HCT116 (cell line): Measurements from ENCODE around the gene SUSD6. TPM values are rescaled to one million over a fixed set of nuclear protein-coding genes. Genes with fewer than 3 reads are reported as not detected.

Experiments used
- ATAC-seq: fragments of 200-7000 bp; cut with Tn5 transposase; 2 replicates; pipeline ENCODE4 v1.9.1; 2020; ENCODE audit warnings: mild to moderate bottlenecking, moderate library complexity
- BruUV-seq: library from RNA; stranded (reverse); fragments of 400-500 nt; replicated peaks from 2 replicates; lab custom pipeline; 2021; lab: Mats Ljungman, UMichigan
- CTCF ChIA-PET: fragments of 300-600 bp; sonication (Branson Sonifier 250); formaldehyde crosslinking; loops from one replicate; lab custom pipeline; 2021; ENCODE audit warnings: antibody characterized with exemption; lab: Charles Lee
- POLR2A ChIA-PET: fragments of 300-600, 350-600 bp; sonication (Branson Sonifier 250); formaldehyde crosslinking; loops from one replicate; lab custom pipeline; 2021; ENCODE audit warnings: antibody characterized with exemption; lab: Charles Lee
- RAD21 ChIA-PET, 2 experiments: fragments of 300-600 bp; sonication (Branson Sonifier 250); formaldehyde crosslinking; loops; one replicate each; lab custom pipeline; 2023; ENCODE audit warnings: low total read pairs in 2 of 2; ENCODE audit not compliant: uncharacterized antibody in 2 of 2, unreplicated experiment in 2 of 2, low non-redundant PET in 1 of 2; lab: Charles Lee
- DNase-seq: peaks from one replicate; pipeline ENCODE4 v3.0.0-alpha.2; 2010; ENCODE audit warnings: low read depth, low spot score
- H2AFZ ChIP-seq: fragments of 200-600 bp; shearing (Covaris generic), sonication (generic); 2 replicates; pipeline ENCODE4 v1.6.1; 2017; ENCODE audit warnings: low read depth, mixed run types, mixed read lengths, antibody characterized with exemption, low read length; ENCODE audit not compliant: poor library complexity, severe bottlenecking
- H3K27ac ChIP-seq: 2 replicates; pipeline ENCODE4 v1.5.1; 2012; ENCODE audit warnings: low read depth, low read length
- H3K27me3 ChIP-seq: fragments of 200-600 bp; sonication (generic); 2 replicates; pipeline ENCODE4 v1.6.1; 2016; ENCODE audit warnings: mixed run types, low read length, mixed read lengths; ENCODE audit not compliant: insufficient read depth
- H3K36me3 ChIP-seq, 2 experiments: fragments of 200-500 bp in 1 of 2; fragments of 200-600 bp in 1 of 2; sonication (Bioruptor generic) in 1 of 2; sonication (generic) in 1 of 2; 2 replicates each; pipeline versions ENCODE4 v1.5.1 to v1.6.1; 2014 to 2016; ENCODE audit warnings: low read length in 2 of 2, inconsistent platforms in 1 of 2, mixed read lengths in 1 of 2, mixed run types in 1 of 2; ENCODE audit not compliant: insufficient read depth in 2 of 2, control insufficient read depth in 1 of 2
- H3K4me1 ChIP-seq, 2 experiments: fragments of 200-600 bp in 1 of 2; sonication (generic) in 1 of 2; 2 replicates each; pipeline versions ENCODE4 v1.5.1 to v1.6.1; 2012 to 2017; ENCODE audit warnings: low read length in 2 of 2, inconsistent platforms in 1 of 2, mild to moderate bottlenecking in 1 of 2, mixed read lengths in 1 of 2, mixed run types in 1 of 2, moderate library complexity in 1 of 2; ENCODE audit not compliant: insufficient read depth in 2 of 2, control insufficient read depth in 1 of 2
- H3K4me2 ChIP-seq: fragments of 200-600 bp; sonication (generic); 2 replicates; pipeline ENCODE4 v1.6.1; 2017; ENCODE audit warnings: mixed run types, low read length, mixed read lengths
- H3K4me3 ChIP-seq, 2 experiments: fragments of 200-600 bp in 1 of 2; sonication (generic) in 1 of 2; replicated peaks in 1 of 2; 2 replicates each; pipeline ENCODE4 v1.5.1; 2011 to 2016; ENCODE audit warnings: low read length in 2 of 2, control low read depth in 1 of 2, low read depth in 1 of 2, mild to moderate bottlenecking in 1 of 2, mixed read lengths in 1 of 2, mixed run types in 1 of 2
- H3K79me2 ChIP-seq: fragments of 200-600 bp; sonication (generic); 2 replicates; pipeline ENCODE4 v1.6.1; 2017; ENCODE audit warnings: mild to moderate bottlenecking, mixed run types, low read length, moderate library complexity, mixed read lengths; ENCODE audit not compliant: insufficient read depth
- H3K9ac ChIP-seq: fragments of 200-600 bp; sonication (generic); 2 replicates; pipeline ENCODE4 v1.6.1; 2016; ENCODE audit warnings: low read length, mixed read lengths
- H3K9me2 ChIP-seq: fragments of 200-600 bp; sonication (generic), shearing (Covaris generic); 2 replicates; pipeline ENCODE4 v1.6.1; 2017; ENCODE audit warnings: mixed run types, mild to moderate bottlenecking, moderate library complexity; ENCODE audit not compliant: insufficient read depth
- H3K9me3 ChIP-seq, 2 experiments: fragments of 200-500 bp in 1 of 2; fragments of 200-600 bp in 1 of 2; sonication (Bioruptor generic) in 1 of 2; sonication (generic) in 1 of 2; 2 replicates each; pipeline ENCODE4 v1.6.1; 2014 to 2017; ENCODE audit warnings: low read length in 2 of 2, mixed read lengths in 2 of 2, inconsistent platforms in 1 of 2, low read depth in 1 of 2, mild to moderate bottlenecking in 1 of 2, mixed run types in 1 of 2, moderate library complexity in 1 of 2; ENCODE audit not compliant: control insufficient read depth in 1 of 2, insufficient read depth in 1 of 2
- H4K20me1 ChIP-seq: fragments of 200-600 bp; sonication (generic), shearing (Covaris generic); 2 replicates; pipeline ENCODE4 v1.6.1; 2017; ENCODE audit warnings: mixed run types, mild to moderate bottlenecking, moderate library complexity; ENCODE audit not compliant: insufficient read depth
- CBX3 ChIP-seq: IDR thresholded peaks from 2 replicates; pipeline ENCODE4 v1.6.1; 2012; ENCODE audit warnings: low read depth
- CEBPB ChIP-seq: IDR thresholded peaks from 2 replicates; pipeline ENCODE4 v1.6.1; 2012; ENCODE audit warnings: low read depth
- EGR1 ChIP-seq: IDR thresholded peaks from 2 replicates; pipeline ENCODE4 v1.6.1; 2012; ENCODE audit warnings: low read depth
- ELF1 ChIP-seq: IDR thresholded peaks from 2 replicates; pipeline ENCODE4 v1.6.1; 2012; ENCODE audit warnings: low read depth, borderline replicate concordance
- EZH2 ChIP-seq: fragments of 200-600 bp; sonication (generic); IDR thresholded peaks from 2 replicates; pipeline ENCODE4 v1.6.1; 2017; ENCODE audit warnings: antibody characterized with exemption, mixed run types
- FOSL1 ChIP-seq: IDR thresholded peaks from 2 replicates; pipeline ENCODE4 v1.6.1; 2012; ENCODE audit warnings: low read depth
- JUND ChIP-seq: IDR thresholded peaks from 2 replicates; pipeline ENCODE4 v1.6.1; 2012
- MAX ChIP-seq: IDR thresholded peaks from 2 replicates; pipeline ENCODE4 v1.6.1; 2012
- RAD21 ChIP-seq: IDR thresholded peaks from 2 replicates; pipeline ENCODE4 v1.6.1; 2012; ENCODE audit warnings: low read depth, mild to moderate bottlenecking
- SRF ChIP-seq: IDR thresholded peaks from 2 replicates; pipeline ENCODE4 v1.6.1; 2012; ENCODE audit warnings: low read depth
- YY1 ChIP-seq: IDR thresholded peaks from 2 replicates; pipeline ENCODE4 v1.6.1; 2011; ENCODE audit warnings: low read length, low read depth, moderate library complexity, mild to moderate bottlenecking; ENCODE audit not compliant: insufficient replicate concordance; ENCODE audit errors: extremely low read depth
- ZFX ChIP-seq: fragments of 450-650 bp; IDR thresholded peaks from 2 replicates; pipeline ENCODE4 v1.6.1; 2017
- intact Hi-C: fragments of 100-400 bp; cut with micrococcal nuclease; formaldehyde crosslinking; loops from 2 replicates; pipeline ENCODE4 v1.10.0; 2022
- total RNA-seq: library from RNA; stranded (reverse); gene quantifications from one replicate; pipeline ENCODE4 v1.2.1, GENCODE V29; 2021; ENCODE audit not compliant: unreplicated experiment
- TF ChIP-seq, protein P1 (sequence below), 3 experiments: fragments of 200-600 bp in 1 of 3; sonication (generic) in 1 of 3; IDR thresholded peaks in 2 of 3; conservative IDR thresholded peaks in 1 of 3; 2 replicates each; pipeline ENCODE4 v1.5.1; 2012 to 2017; ENCODE audit warnings: low read depth in 2 of 3, low read length in 2 of 3, antibody characterized with exemption in 1 of 3, borderline replicate concordance in 1 of 3, control low read depth in 1 of 3, mild to moderate bottlenecking in 1 of 3, mixed read lengths in 1 of 3, mixed run types in 1 of 3, moderate library complexity in 1 of 3; ENCODE audit not compliant: insufficient read depth in 1 of 3
- TF ChIP-seq, protein P2 (sequence below): IDR thresholded peaks from 2 replicates; pipeline ENCODE4 v1.6.1; 2012; ENCODE audit warnings: low read depth

Gene SUSD6
- total RNA-seq, 1 experiment from 2014 or later, result 6.4 TPM

- TF ChIP-seq, protein P1, sequence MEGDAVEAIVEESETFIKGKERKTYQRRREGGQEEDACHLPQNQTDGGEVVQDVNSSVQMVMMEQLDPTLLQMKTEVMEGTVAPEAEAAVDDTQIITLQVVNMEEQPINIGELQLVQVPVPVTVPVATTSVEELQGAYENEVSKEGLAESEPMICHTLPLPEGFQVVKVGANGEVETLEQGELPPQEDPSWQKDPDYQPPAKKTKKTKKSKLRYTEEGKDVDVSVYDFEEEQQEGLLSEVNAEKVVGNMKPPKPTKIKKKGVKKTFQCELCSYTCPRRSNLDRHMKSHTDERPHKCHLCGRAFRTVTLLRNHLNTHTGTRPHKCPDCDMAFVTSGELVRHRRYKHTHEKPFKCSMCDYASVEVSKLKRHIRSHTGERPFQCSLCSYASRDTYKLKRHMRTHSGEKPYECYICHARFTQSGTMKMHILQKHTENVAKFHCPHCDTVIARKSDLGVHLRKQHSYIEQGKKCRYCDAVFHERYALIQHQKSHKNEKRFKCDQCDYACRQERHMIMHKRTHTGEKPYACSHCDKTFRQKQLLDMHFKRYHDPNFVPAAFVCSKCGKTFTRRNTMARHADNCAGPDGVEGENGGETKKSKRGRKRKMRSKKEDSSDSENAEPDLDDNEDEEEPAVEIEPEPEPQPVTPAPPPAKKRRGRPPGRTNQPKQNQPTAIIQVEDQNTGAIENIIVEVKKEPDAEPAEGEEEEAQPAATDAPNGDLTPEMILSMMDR (IDR thresholded peaks at IDR 0.05 in 2 of 3, conservative IDR thresholded peaks at IDR 0.05 in 1 of 3; ENCODE audit: borderline replicate concordance in 1 of 3, insufficient read depth in 1 of 3, low read depth in 2 of 3, low read length in 2 of 3), result no peak
- no peak for TF ChIP-seq EGR1
- TF ChIP-seq, all 23 proteins: peak for 0
Measured at GRCh38 chr14:69671365-69672030, 60.1 kb downstream of the SUSD6 start (continued).

GRCh38 chr14:69672356-69672755 is 61.0 kb downstream of the SUSD6 start:
- no peaks in the 10 kb centered on the region for H3K27me3 ChIP-seq
- no peaks in the 10 kb centered on the region for H3K4me1 ChIP-seq
- no peaks in the 10 kb centered on the region for H4K20me1 ChIP-seq
- H3K4me2 ChIP-seq, result no peak overlapping the region
- H3K36me3 ChIP-seq, result no peaks in the 10 kb centered on the region
- CTCF ChIA-PET, result no interaction called here
- no peaks in the 10 kb centered on the region for H3K9me2 ChIP-seq
- no peak for DNase-seq
- H2AFZ ChIP-seq, result no peak overlapping the region
- TF ChIP-seq JUND, result no peak
- TF ChIP-seq ZFX, result no peak
- no peak for TF ChIP-seq SRF
- no peak for TF ChIP-seq FOSL1
- TF ChIP-seq, all 23 proteins: peak for 0
- BruUV-seq, result no TSS peak
- Histone ChIP-seq H3K9ac (no peak overlapping the region), H3K27ac (no peak overlapping the region), H3K9me3 (no peaks in the 10 kb centered on the region), H3K4me3 (no peak overlapping the region), H3K79me2 (no peaks in the 10 kb centered on the region)
- intact Hi-C loops, result no loop called here
- ChIA-PET POLR2A (no interaction called here), RAD21 (no interaction called here)
- no peak for ATAC-seq

DNA sequence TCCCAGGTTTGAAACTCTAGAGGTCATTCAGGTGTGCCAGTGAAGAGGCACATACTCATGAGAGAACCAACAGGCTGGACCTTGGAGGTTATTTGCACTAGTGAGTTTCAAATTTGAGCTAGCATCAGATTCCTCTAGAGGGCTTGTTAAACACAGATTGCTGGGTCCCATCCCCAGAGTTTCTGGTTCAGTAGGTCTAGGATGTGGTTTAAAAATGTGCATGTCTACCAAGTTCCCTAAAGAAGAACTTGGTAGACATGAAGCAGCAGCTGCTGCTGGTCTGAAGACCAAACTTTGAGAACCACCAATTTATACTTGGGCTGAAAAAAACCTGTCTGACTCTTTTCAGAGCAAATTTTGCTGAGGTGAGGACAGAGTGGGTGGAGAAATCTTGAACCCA is 61.7 kb downstream of the SUSD6 start:
- H3K36me3 ChIP-seq, result no peaks in the 10 kb centered on the region
- H3K9ac ChIP-seq, result no peak overlapping the region
- H3K9me2 ChIP-seq, result no peaks in the 10 kb centered on the region
- POLR2A ChIA-PET, result no interaction called here
- RAD21 ChIA-PET, result no interaction called here
- no peaks in the 10 kb centered on the region for H3K79me2 ChIP-seq
- intact Hi-C loops, result no loop called here
- CTCF ChIA-PET, result no interaction called here
- no peak overlapping the region for H3K4me2 ChIP-seq
- no peak for DNase-seq
- H3K4me1 ChIP-seq, result no peaks in the 10 kb centered on the region
- no peak overlapping the region for H2AFZ ChIP-seq
- no peaks in the 10 kb centered on the region for H3K9me3 ChIP-seq
- H3K27ac ChIP-seq, result no peak overlapping the region
- no peak overlapping the region for H3K4me3 ChIP-seq
- no peaks in the 10 kb centered on the region for H3K27me3 ChIP-seq
- no peaks in the 10 kb centered on the region for H4K20me1 ChIP-seq
- no TSS peak for BruUV-seq
- no peak for ATAC-seq
- no peak for TF ChIP-seq ELF1
- no peak for TF ChIP-seq EGR1
- no peak for TF ChIP-seq CBX3
- TF ChIP-seq, protein P2, sequence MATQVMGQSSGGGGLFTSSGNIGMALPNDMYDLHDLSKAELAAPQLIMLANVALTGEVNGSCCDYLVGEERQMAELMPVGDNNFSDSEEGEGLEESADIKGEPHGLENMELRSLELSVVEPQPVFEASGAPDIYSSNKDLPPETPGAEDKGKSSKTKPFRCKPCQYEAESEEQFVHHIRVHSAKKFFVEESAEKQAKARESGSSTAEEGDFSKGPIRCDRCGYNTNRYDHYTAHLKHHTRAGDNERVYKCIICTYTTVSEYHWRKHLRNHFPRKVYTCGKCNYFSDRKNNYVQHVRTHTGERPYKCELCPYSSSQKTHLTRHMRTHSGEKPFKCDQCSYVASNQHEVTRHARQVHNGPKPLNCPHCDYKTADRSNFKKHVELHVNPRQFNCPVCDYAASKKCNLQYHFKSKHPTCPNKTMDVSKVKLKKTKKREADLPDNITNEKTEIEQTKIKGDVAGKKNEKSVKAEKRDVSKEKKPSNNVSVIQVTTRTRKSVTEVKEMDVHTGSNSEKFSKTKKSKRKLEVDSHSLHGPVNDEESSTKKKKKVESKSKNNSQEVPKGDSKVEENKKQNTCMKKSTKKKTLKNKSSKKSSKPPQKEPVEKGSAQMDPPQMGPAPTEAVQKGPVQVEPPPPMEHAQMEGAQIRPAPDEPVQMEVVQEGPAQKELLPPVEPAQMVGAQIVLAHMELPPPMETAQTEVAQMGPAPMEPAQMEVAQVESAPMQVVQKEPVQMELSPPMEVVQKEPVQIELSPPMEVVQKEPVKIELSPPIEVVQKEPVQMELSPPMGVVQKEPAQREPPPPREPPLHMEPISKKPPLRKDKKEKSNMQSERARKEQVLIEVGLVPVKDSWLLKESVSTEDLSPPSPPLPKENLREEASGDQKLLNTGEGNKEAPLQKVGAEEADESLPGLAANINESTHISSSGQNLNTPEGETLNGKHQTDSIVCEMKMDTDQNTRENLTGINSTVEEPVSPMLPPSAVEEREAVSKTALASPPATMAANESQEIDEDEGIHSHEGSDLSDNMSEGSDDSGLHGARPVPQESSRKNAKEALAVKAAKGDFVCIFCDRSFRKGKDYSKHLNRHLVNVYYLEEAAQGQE, result no peak
- no peak for TF ChIP-seq YY1
- TF ChIP-seq MAX, result no peak
- TF ChIP-seq RAD21, result no peak
- no peak for TF ChIP-seq EZH2
- no peak for TF ChIP-seq CEBPB
- no peak for TF ChIP-seq FOSL1
